Measurements from ENCODE around the gene PLEKHA4. TPM values are rescaled to one million over a fixed set of nuclear protein-coding genes. Genes with fewer than 3 reads are reported as not detected.
"Not testable (repeated sequence)": the region's sequence is repeated elsewhere in the genome, so short reads cannot be mapped to it uniquely, and the experiment has no call there.

PLEKHA4 gene
- total RNA-seq, 2 donors from 2014 or later = 9.4 to 22.9 TPM

DNA sequence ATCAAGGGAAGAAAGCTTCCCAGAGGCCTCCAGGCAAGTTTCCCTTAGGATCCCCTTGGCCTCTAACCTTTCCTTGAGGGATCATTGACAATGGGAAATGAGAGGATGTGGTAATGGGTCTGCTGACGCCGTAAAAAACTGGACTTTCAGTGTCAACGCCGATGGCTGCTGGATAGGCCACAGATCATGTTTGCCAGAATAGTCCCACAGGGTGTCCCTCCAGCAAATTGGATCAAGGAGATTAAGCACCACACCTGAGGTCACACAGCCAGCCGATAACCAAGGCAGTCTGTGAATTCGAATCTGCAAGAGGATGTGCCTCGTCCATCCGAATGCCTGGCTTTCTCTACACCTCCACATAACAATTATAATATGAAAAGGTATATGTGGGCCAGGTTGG is 75.1 kb downstream of the PLEKHA4 start:
- 75% methylated on average over 8 of the region's 8 CpGs for WGBS
- intact Hi-C loops (cut with DNase I) = no loop called here
- TF ChIP-seq CTCF (IDR thresholded peaks at IDR 0.05) (no peak), POLR2AphosphoS5 (IDR thresholded peaks at IDR 0.05) (no peak), POLR2A (IDR thresholded peaks at IDR 0.05) (no peak)

DNA sequence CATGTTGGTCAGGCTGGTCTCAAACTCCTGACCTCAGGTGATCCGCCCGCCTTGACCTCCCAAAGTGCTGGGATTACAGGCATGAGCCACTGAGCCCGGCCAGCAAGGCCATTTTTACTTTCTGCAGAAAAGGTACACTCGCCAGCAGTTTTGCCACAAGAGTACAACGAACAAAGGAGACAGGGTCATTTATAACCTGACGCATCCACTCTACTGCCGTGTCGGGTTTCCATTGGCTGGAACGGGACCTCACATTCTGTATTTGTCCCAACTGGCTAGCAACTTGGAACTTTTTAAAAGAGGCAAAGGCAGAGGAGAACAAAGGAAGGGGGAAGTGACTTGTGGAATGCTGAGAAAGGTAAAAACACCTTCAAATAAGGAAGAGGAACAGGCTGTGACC is 81.1 kb downstream of the PLEKHA4 start:
- H3K4me3 ChIP-seq; H3K27me3 ChIP-seq (replicated peaks; ENCODE audit: insufficient read depth); H3K9me3 ChIP-seq; intact Hi-C loops (cut with DNase I); H3K4me1 ChIP-seq (replicated peaks); H3K36me3 ChIP-seq: not testable (repeated sequence)
- H3K27ac ChIP-seq = peak overlapping the region; percentile 65 to 74
- peak; percentile 67 for DNase-seq (ENCODE audit: low spot score)
- 57% methylated on average over 9 of the region's 9 CpGs for WGBS
- TF ChIP-seq POLR2AphosphoS5 (IDR thresholded peaks at IDR 0.05) = peak; percentile 79

More for the DNA sequence above, 75.1 kb downstream of the PLEKHA4 start:
- DNase-seq (ENCODE audit: low spot score) = no peak
- Histone ChIP-seq H3K27me3 (replicated peaks; ENCODE audit: insufficient read depth) (no peaks in the 10 kb centered on the region), H3K4me1 (replicated peaks) (no peaks in the 10 kb centered on the region), H3K36me3 (no peaks in the 10 kb centered on the region), H3K4me3 (no peak overlapping the region), H3K9me3 (no peaks in the 10 kb centered on the region), H3K27ac (no peak overlapping the region)

Small RNAs within 50 kb of the gene (small RNA-seq; reads per million reads assigned to genes)
- gene RNU6-317P = 0 reads per million in 2 donors

Other genes starting within 250 kb of the PLEKHA4 start
- gene RPL18, start 249.4 kb downstream of the PLEKHA4 start, total RNA-seq = 1,000 to 10,000 TPM; 2,096 to 3,914 TPM
- 10 to 100 TPM; 24.8 to 25.4 TPM for gene SPHK2, start 249.1 kb downstream of the PLEKHA4 start, total RNA-seq
- gene DBP, start 231.2 kb downstream of the PLEKHA4 start, total RNA-seq = 10 to 100 TPM; 14.3 to 52.7 TPM
- 10 to 100 TPM in 1 of 2 donors, 1 to 10 TPM in 1; 7.0 to 11.2 TPM for gene CA11, start 222.4 kb downstream of the PLEKHA4 start, total RNA-seq
- 1 to 10 TPM in 1 of 2 donors, under 1 TPM in 1; 0.91 to 2.6 TPM for gene NTN5, start 195.6 kb downstream of the PLEKHA4 start, total RNA-seq
- 1 to 10 TPM; 1.4 to 2.7 TPM for gene FUT2, start 172.6 kb downstream of the PLEKHA4 start, total RNA-seq
- 10 to 100 TPM in 1 of 2 donors, 1 to 10 TPM in 1; 2.6 to 13.9 TPM for gene MAMSTR, start 148.9 kb downstream of the PLEKHA4 start, total RNA-seq
- 10 to 100 TPM in 1 of 2 donors, 1 to 10 TPM in 1; 9.1 to 16.2 TPM for gene RASIP1, start 128.0 kb downstream of the PLEKHA4 start, total RNA-seq
- 1 to 10 TPM in 1 of 2 donors, not detected in 1; 6.4 TPM for gene IZUMO1, start 121.7 kb downstream of the PLEKHA4 start, total RNA-seq
- 1 to 10 TPM; 2.1 to 4.1 TPM for gene FUT1, start 116.0 kb downstream of the PLEKHA4 start, total RNA-seq
- not detected for gene FGF21, start 113.1 kb downstream of the PLEKHA4 start, total RNA-seq
- 10 to 100 TPM; 71.8 to 92.0 TPM for gene BCAT2, start 57.6 kb downstream of the PLEKHA4 start, total RNA-seq
- gene HSD17B14, start 32.1 kb downstream of the PLEKHA4 start, total RNA-seq = 10 to 100 TPM; 11.0 to 11.2 TPM
- 10 to 100 TPM; 35.1 to 49.0 TPM for gene PPP1R15A, start 3.8 kb upstream of the PLEKHA4 start, total RNA-seq
- 10 to 100 TPM in 1 of 2 donors, not detected in 1; 10.7 TPM for gene TULP2, start 30.1 kb upstream of the PLEKHA4 start, total RNA-seq
- gene NUCB1, start 31.7 kb upstream of the PLEKHA4 start, total RNA-seq = 100 to 1,000 TPM; 432 to 441 TPM
- gene DHDH, start 65.1 kb upstream of the PLEKHA4 start, total RNA-seq = 10 to 100 TPM in 1 of 2 donors, 1 to 10 TPM in 1; 4.6 to 12.6 TPM
- gene BAX, start 86.3 kb upstream of the PLEKHA4 start, total RNA-seq = 10 to 100 TPM; 52.1 to 62.3 TPM
- gene FTL, start 96.7 kb upstream of the PLEKHA4 start, total RNA-seq = 1,000 to 10,000 TPM; 1,764 to 2,124 TPM
- 10 to 100 TPM; 47.3 to 52.0 TPM for gene GYS1, start 124.7 kb upstream of the PLEKHA4 start, total RNA-seq
- gene RUVBL2, start 125.3 kb upstream of the PLEKHA4 start, total RNA-seq = 100 to 1,000 TPM; 110 to 126 TPM
- gene LHB, start 148.5 kb upstream of the PLEKHA4 start, total RNA-seq = 1 to 10 TPM in 1 of 2 donors, not detected in 1; 5.2 TPM
- gene CGB3, start 155.7 kb upstream of the PLEKHA4 start, total RNA-seq = not detected
- not detected for gene CGB2, start 163.3 kb upstream of the PLEKHA4 start, total RNA-seq
- not detected for gene CGB1, start 168.3 kb upstream of the PLEKHA4 start, total RNA-seq
- gene CGB5, start 175.2 kb upstream of the PLEKHA4 start, total RNA-seq = not detected
- gene CGB8, start 180.5 kb upstream of the PLEKHA4 start, total RNA-seq = not detected
- gene CGB7, start 189.1 kb upstream of the PLEKHA4 start, total RNA-seq = 1 to 10 TPM; 2.0 to 2.1 TPM
- 10 to 100 TPM in 1 of 2 donors, 1 to 10 TPM in 1; 7.0 to 24.4 TPM for gene NTF4, start 196.2 kb upstream of the PLEKHA4 start, total RNA-seq
- gene KCNA7, start 204.1 kb upstream of the PLEKHA4 start, total RNA-seq = not detected
- 100 to 1,000 TPM; 318 to 391 TPM for gene SNRNP70, start 216.8 kb upstream of the PLEKHA4 start, total RNA-seq
- 10 to 100 TPM; 31.2 to 64.3 TPM for gene LIN7B, start 245.8 kb upstream of the PLEKHA4 start, total RNA-seq